GM19239 (cell line): ENCODE data around the gene STEAP1.
A peak's percentile ranks its signal among the peaks of the same experiment; 100 is the strongest.

Source experiments
- DNase-seq: peaks from one replicate; pipeline ENCODE4 v3.0.0; 2011; ENCODE audit warnings: low spot score; ENCODE audit not compliant: insufficient read length
- FAIRE-seq: peaks from 2 replicates; lab custom pipeline; 2011; peaks lifted over from hg19 to GRCh38; lab: Jason Lieb, UNC

STEAP1 gene

DNA sequence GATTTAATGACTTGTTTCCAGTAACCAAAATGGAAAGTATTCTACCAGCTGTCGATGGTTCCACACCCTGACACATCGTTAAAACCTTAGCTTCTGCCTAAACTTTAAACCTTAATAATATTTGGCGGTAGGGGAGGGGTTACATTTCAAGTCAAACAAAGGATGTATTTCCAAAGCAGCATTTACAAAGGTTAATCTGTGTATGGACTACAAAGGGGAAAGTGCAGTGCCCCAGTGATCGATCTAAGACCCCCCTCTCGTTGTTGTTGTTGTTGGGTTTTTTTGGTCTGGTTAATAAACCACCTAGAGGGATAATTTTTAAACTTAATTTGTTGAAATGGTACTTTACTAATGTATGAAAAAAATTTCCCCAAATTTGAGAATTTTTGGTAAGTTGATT is 56.2 kb downstream of the STEAP1 start:
- no peak for DNase-seq
- FAIRE-seq, result peak; percentile 42

- DNase-seq, result no peak
- peak; percentile 68 for FAIRE-seq
Observed at GRCh38 chr7:90210981-90211380, 56.7 kb downstream of the STEAP1 start.

- peak; percentile 46 for DNase-seq
- FAIRE-seq, result peak; percentile 86
Observed at GRCh38 chr7:90211391-90212148, 57.3 kb downstream of the STEAP1 start, which contains the start of gene STEAP2. Gene STEAP2 (plus strand): TSS chr7:90211740. CDS start chr7:90225083, 13,343 bp downstream.

- no peak for DNase-seq
- FAIRE-seq, result peak; percentile 55
Observed at GRCh38 chr7:90212149-90212495, 57.9 kb downstream of the STEAP1 start.

DNA sequence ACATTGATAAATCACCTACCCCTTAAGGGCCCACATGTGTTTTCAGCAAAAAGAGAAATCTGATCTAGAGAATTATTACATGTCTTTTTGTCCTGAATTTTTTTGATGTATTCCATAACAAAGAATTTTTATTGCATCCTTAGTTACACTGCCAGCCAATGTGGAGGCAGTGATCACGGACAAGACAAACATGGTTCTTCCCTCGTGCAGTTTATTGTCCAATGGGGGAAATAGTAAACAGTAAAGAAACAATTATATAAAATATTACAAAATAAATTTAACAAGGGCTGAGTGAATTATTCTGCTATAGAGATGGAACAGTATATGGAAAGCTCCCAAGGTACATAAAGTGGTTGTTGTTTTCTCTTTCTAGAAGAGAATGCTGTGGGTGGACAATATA is 59.3 kb downstream of the STEAP1 start:
- DNase-seq (no peak), FAIRE-seq (no peak)
